GM12865 (cell line): ENCODE results near the gene ARL17B.
"Not testable (repeated sequence)": the region's sequence is repeated elsewhere in the genome, so short reads cannot be mapped to it uniquely, and the experiment has no call there.

ENCODE experiments used
- DNase-seq: peaks from one replicate; pipeline ENCODE4 v3.0.0; 2010; ENCODE audit warnings: low read depth
- H3K4me3 ChIP-seq: 2 replicates; pipeline ENCODE4 v1.5.1; 2011; ENCODE audit warnings: mild to moderate bottlenecking, low read depth, low read length, control low read depth
- CTCF ChIP-seq: IDR thresholded peaks from 2 replicates; pipeline ENCODE4 v1.5.1; 2011; ENCODE audit warnings: low read length, control low read depth, low read depth, inconsistent platforms; ENCODE audit not compliant: insufficient read depth; ENCODE audit errors: missing control alignments

ARL17B gene

GRCh38 chr17:46294831-46295230 lies 66.7 kb downstream of the ARL17B start, which contains the start of gene LRRC37A:
TSS of gene LRRC37A (plus strand) at chr17:46295131. CDS start at chr17:46295134, 3 bp downstream.
- DNase-seq, H3K4me3 ChIP-seq: not testable (repeated sequence)

DNA sequence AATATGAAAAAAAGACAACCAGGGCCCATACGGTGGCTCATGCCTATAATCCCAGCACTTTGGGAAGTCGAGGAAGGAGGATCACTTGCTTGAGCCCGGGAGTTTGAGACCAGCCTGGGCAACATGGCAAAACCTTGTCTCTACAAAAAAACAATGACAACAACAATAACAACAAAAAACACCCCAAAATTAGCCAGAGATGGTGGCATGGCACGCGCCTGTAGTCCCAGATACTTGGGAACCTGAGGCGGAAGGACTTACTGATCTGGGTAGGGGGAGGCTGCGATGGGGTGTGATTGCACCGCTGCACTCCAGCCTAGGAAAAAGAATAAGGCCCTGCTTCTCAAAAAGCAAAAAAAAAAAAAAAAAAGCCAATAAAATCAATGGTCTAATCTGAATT lies 69.9 kb downstream of the ARL17B start:
- DNase-seq, H3K4me3 ChIP-seq: not testable (repeated sequence)

DNA sequence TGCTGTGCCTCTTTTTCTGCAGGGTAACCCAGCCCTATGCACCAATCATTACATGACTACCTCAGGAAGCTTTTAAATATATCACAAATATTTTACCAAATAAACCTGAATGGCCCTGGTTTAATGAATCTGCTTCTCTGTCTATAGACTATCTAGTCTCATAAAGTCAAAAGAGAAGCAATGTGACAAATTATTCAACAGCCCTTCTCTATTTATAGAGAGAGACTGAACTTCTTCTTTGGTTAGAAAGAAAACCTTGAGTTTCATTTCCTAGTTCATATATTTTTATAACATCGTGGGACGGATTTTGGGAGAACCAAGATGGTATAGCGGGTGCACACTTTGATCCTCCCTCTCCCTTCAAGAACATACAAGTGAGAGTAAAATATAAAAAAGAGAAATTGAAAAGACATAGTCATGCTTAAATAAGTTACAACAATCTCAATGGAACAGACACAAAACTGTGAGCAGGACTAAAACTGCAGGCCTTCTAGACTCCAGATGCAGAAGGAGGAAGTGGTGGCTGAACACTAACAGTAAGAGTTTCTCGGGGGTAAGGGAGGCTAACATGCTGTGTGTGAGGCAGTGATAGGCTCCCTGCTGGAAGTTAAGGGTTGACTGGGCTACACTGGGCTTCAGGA lies 70.5 kb downstream of the ARL17B start:
- DNase-seq, result peak; percentile 89
- H3K4me3 ChIP-seq, result peak overlapping the region; percentile 32

GRCh38 chr17:46287587-46287986 lies 74.0 kb downstream of the ARL17B start:
- not testable (repeated sequence) for H3K4me3 ChIP-seq, DNase-seq

- DNase-seq, result peak; percentile 88
- TF ChIP-seq CTCF, result peak; percentile 57
- H3K4me3 ChIP-seq, result not testable (repeated sequence)
Observed at GRCh38 chr17:46286764-46287221, 74.8 kb downstream of the ARL17B start.

- not testable (repeated sequence) for H3K4me3 ChIP-seq, DNase-seq
Observed at GRCh38 chr17:46285500-46285899, 76.1 kb downstream of the ARL17B start.

DNA sequence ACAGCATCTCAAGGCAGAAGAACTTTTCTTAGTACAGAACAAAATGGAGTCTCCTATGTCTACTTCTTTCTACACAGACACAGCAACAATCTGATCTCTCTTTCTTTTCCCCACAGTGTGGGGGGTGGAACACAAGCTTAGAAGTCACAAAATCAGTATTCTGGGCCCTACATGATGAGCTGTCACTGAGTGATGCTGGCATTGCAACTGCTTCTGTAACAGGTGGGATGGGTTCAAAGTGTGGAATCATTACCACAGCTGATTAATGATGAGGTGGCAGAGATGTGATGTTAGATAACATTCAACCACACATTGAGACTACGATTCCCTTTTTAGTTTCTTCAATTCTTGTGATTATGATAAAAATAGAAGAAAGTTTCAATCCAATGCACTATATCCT lies 77.1 kb downstream of the ARL17B start:
- not testable (repeated sequence) for DNase-seq, H3K4me3 ChIP-seq

DNA sequence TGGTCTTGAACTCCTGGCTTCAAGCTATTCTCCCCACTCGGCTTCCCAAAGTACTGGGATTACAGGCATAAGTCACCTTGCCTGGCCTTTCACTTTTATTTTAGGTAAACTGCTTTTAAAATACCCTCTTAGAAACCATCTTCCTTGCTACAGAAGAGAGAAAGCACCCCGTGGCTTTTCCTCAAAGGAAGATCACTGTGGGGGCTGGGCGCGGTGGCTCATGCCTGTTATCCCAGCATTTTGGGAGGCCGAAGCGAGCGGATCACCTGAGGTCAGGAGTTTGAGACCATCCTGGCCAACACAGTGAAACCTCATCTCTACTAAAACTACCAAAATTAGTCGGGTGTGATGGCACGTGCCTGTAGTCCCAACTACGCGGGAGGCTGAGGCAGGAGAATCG lies 78.9 kb downstream of the ARL17B start:
- not testable (repeated sequence) for H3K4me3 ChIP-seq, DNase-seq

GRCh38 chr17:46281336-46281735 lies 80.2 kb downstream of the ARL17B start:
- not testable (repeated sequence) for H3K4me3 ChIP-seq, DNase-seq

- not testable (repeated sequence) for DNase-seq, H3K4me3 ChIP-seq
Observed at GRCh38 chr17:46276728-46277479, 84.7 kb downstream of the ARL17B start.

GRCh38 chr17:46274238-46274637 lies 87.3 kb downstream of the ARL17B start:
- TF ChIP-seq CTCF, result no peak
- no peak for DNase-seq
- no peak overlapping the region for H3K4me3 ChIP-seq

GRCh38 chr17:46273541-46274236 lies 87.9 kb downstream of the ARL17B start:
- no peak for DNase-seq
- H3K4me3 ChIP-seq, result no peak overlapping the region
- TF ChIP-seq CTCF, result no peak
